Epithelial cell of proximal tubule (primary cell): ENCODE measurements around the gene GULP1. TPM values are rescaled to one million over a fixed set of nuclear protein-coding genes. Genes with fewer than 3 reads are reported as not detected.

Experiments
- DNase-seq: peaks from one replicate; pipeline ENCODE4 v3.0.0-alpha.2; 2011; ENCODE audit warnings: low read depth
- H3K4me3 ChIP-seq: 2 replicates; pipeline ENCODE4 v1.5.1; 2011; ENCODE audit warnings: low read depth, mild to moderate bottlenecking, low read length
- CTCF ChIP-seq: conservative IDR thresholded peaks from 2 replicates; pipeline ENCODE4 v1.5.1; 2012; ENCODE audit warnings: low read depth, mild to moderate bottlenecking, low read length
- total RNA-seq: library from RNA; depleted of rRNA; stranded (reverse); fragments of >200 nt; gene quantifications from 2 replicates; pipeline ENCODE4 v1.2.3, GENCODE V29; 2015

GULP1 gene
- total RNA-seq, 1 donor from 2014 or later, result 66.1 TPM

DNA sequence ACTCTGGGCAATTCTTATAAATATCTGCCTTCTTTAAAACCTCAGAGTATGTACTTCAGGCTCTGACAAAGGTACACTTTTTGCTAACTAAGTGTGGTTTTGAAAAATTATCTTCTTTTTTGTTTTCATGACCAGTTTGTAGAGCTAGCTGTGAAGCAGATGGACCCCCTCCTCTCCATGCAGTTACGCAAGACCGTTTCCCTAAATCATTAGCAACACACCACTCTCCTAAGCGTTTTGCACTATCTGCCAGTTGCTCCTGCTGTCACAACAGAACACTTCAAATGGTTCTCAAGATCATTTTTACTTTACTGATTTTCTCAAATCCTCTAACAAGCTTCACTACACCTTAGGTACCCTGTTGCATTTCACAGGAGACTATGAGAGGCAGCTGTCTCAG lies 53.3 kb downstream of the GULP1 start:
- H3K4me3 ChIP-seq, result no peak overlapping the region
- DNase-seq, result no peak
- TF ChIP-seq CTCF, result no peak

GRCh38 chr2:188345426-188345825 lies 53.8 kb downstream of the GULP1 start:
- no peak overlapping the region for H3K4me3 ChIP-seq
- TF ChIP-seq CTCF, result no peak
- DNase-seq, result no peak

GRCh38 chr2:188345831-188346458 lies 54.3 kb downstream of the GULP1 start:
- DNase-seq, result no peak
- TF ChIP-seq CTCF, result no peak
- no peak overlapping the region for H3K4me3 ChIP-seq

GRCh38 chr2:188349019-188349418 lies 57.3 kb downstream of the GULP1 start:
- no peak for TF ChIP-seq CTCF
- no peak for DNase-seq
- no peak overlapping the region for H3K4me3 ChIP-seq

DNA sequence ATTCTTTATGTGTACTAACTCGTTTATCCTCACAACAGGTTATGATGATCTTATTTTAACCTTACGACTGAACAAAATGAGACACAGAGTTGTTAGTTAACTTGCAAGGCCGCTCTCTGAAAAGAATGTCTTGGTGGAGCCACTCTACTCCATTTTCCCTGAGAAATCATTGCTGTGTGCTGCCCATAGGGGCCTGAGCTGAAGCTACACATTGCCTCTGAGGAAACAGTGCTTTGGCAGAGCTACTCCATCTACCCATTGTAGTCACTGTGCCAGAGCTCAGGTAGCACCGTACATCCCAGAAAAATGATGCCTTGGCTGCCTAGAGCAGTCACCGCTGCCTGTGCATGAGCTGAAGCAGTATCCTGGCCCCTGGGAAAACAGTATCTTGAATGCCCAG lies 61.6 kb downstream of the GULP1 start:
- TF ChIP-seq CTCF, result no peak
- no peak overlapping the region for H3K4me3 ChIP-seq
- no peak for DNase-seq

GRCh38 chr2:188360485-188361263 lies 69.0 kb downstream of the GULP1 start:
- TF ChIP-seq CTCF, result no peak
- no peak overlapping the region for H3K4me3 ChIP-seq
- no peak for DNase-seq

- no peak for TF ChIP-seq CTCF
- peak; percentile 44 for DNase-seq
- H3K4me3 ChIP-seq, result no peak overlapping the region
Observed at GRCh38 chr2:188364033-188364630, 72.5 kb downstream of the GULP1 start.
